Liver (tissue), 3 donors: ENCODE data around the gene MKI67.

ENCODE experiments used
- CTCF ChIP-seq: fragments of 150-350 bp; IDR thresholded peaks from 2 replicates; pipeline ENCODE4 v1.5.1; 2017; ENCODE audit warnings: improper control_type of control experiment, low read depth, low read length; ENCODE audit not compliant: missing input control
- RXRA ChIP-seq, 2 donors: IDR thresholded peaks; 2 replicates each; pipeline ENCODE4 v1.6.1; 2017 to 2018; ENCODE audit warnings: antibody characterized with exemption in 2 of 2, mild to moderate bottlenecking in 1 of 2
- YY1 ChIP-seq: IDR thresholded peaks from 2 replicates; pipeline ENCODE4 v1.6.1; 2016; ENCODE audit warnings: antibody characterized with exemption, mild to moderate bottlenecking
- ZBTB33 ChIP-seq: IDR thresholded peaks from 2 replicates; pipeline ENCODE4 v1.6.1; 2016; ENCODE audit warnings: antibody characterized with exemption
- donor health status: healthy.
- donor health status: healthy.

GRCh38 chr10:128115356-128115755, 10.9 kb downstream of the MKI67 start:
- no peak for TF ChIP-seq CTCF
- no peak for TF ChIP-seq RXRA (IDR thresholded peaks at IDR 0.05)
- no peak for TF ChIP-seq ZBTB33
- no peak for TF ChIP-seq YY1
